Airway epithelial cell (primary cell): ENCODE results near the gene CREG1. TPM values are rescaled to one million over a fixed set of nuclear protein-coding genes. Genes with fewer than 3 reads are reported as not detected.

Experiments
- total RNA-seq: library from RNA; depleted of rRNA; stranded (reverse); fragments of >200 nt; gene quantifications from 2 replicates; pipeline ENCODE4 v1.2.3, GENCODE V29; 2015

Gene CREG1
- 82.6 and 92.8 TPM in 2 replicates for total RNA-seq

GRCh38 chr1:167553136-167554027, at the start of gene CREG1:
CREG1 (minus strand) TSS chr1:167553762.

DNA sequence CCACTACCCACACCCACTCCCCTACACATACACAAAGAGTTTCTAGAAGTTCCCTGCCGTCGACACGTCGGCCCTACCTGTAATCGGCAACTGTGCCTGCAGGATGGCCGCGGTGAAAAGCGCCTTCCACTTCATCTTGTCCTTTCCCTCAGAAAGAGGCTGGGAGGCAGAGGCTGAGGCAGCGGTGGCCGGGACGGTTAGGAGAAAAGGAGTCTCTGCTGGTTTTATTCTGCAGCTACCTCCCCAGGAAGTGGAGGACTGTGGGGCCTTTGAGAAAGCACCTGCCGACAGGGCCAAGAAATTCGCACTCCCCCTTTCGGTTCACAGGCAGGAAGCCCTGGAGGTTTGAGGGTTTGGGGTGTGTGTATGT, 35.2 kb downstream of the CREG1 start, which contains the start of gene CD247:
TSS of gene CD247 (minus strand) at position 199 of the 370 bp plus-strand sequence. CDS start at position 135, 64 bp downstream.

Other genes starting within 250 kb of the CREG1 start
- not detected in 2 replicates for gene CD247, start 35.2 kb downstream of the CREG1 start, total RNA-seq
- not detected in 2 replicates for gene RCSD1, start 76.5 kb upstream of the CREG1 start, total RNA-seq
- 42.4 and 64.0 TPM in 2 replicates for gene MPZL1, start 168.2 kb upstream of the CREG1 start, total RNA-seq